DOHH2 (cell line): ENCODE measurements around the gene FARP2.
"Not testable (repeated sequence)": the region's sequence is repeated elsewhere in the genome, so short reads cannot be mapped to it uniquely, and the experiment has no call there.

Experiments
- H3F3A ChIP-seq: fragments of 200-600 bp; sonication (generic), shearing (Covaris generic); 2 replicates; pipeline ENCODE4 v1.6.0; 2016; ENCODE audit warnings: antibody characterized with exemption, mild to moderate bottlenecking; ENCODE audit not compliant: control insufficient read depth, insufficient read depth
- H3K27ac ChIP-seq: fragments of 200-600 bp; sonication (generic); 2 replicates; pipeline ENCODE4 v1.5.1; 2014; ENCODE audit warnings: low read depth, mild to moderate bottlenecking, low read length, moderate library complexity
- H3K27me3 ChIP-seq: fragments of 200-600 bp; sonication (generic); 2 replicates; pipeline ENCODE4 v1.6.1; 2014; ENCODE audit warnings: mild to moderate bottlenecking, low read length, mixed read lengths; ENCODE audit not compliant: control insufficient read depth
- H3K36me3 ChIP-seq: fragments of 200-600 bp; sonication (generic); 2 replicates; pipeline ENCODE4 v1.6.1; 2014; ENCODE audit warnings: mild to moderate bottlenecking, low read length, moderate library complexity, mixed read lengths; ENCODE audit not compliant: control insufficient read depth
- H3K4me1 ChIP-seq: fragments of 200-600 bp; sonication (generic); 2 replicates; pipeline ENCODE4 v1.6.1; 2014; ENCODE audit warnings: mild to moderate bottlenecking, low read length, mixed read lengths; ENCODE audit not compliant: control insufficient read depth
- H3K4me2 ChIP-seq: fragments of 200-600 bp; sonication (generic); 2 replicates; pipeline ENCODE4 v1.6.0; 2014; ENCODE audit warnings: mild to moderate bottlenecking, low read length, moderate library complexity
- H3K4me3 ChIP-seq: fragments of 200-600 bp; sonication (generic); 2 replicates; pipeline ENCODE4 v1.5.1; 2014; ENCODE audit warnings: mild to moderate bottlenecking, low read length, mixed read lengths
- H3K79me2 ChIP-seq: fragments of 200-600 bp; sonication (generic); 2 replicates; pipeline ENCODE4 v1.6.1; 2014; ENCODE audit warnings: mild to moderate bottlenecking, low read length, mixed read lengths; ENCODE audit not compliant: control insufficient read depth
- H3K9me2 ChIP-seq: fragments of 200-600 bp; sonication (generic); replicated peaks from 2 replicates; pipeline ENCODE4 v1.6.1; 2014; ENCODE audit warnings: mild to moderate bottlenecking, low read length, mixed read lengths; ENCODE audit not compliant: control insufficient read depth
- H3K9me3 ChIP-seq: fragments of 200-600 bp; sonication (generic); 2 replicates; pipeline ENCODE4 v1.6.1; 2014; ENCODE audit warnings: antibody characterized with exemption, low read length, mixed read lengths; ENCODE audit not compliant: control insufficient read depth, insufficient read depth
- H4K20me1 ChIP-seq: fragments of 200-600 bp; sonication (generic); 2 replicates; pipeline ENCODE4 v1.6.0; 2014; ENCODE audit warnings: low read depth, mild to moderate bottlenecking, antibody characterized with exemption, low read length, moderate library complexity; ENCODE audit not compliant: control insufficient read depth, insufficient read depth
- CTCF ChIP-seq: fragments of 200-600 bp; sonication (generic); IDR thresholded peaks from one replicate; pipeline ENCODE4 v1.5.1; 2014; ENCODE audit warnings: antibody characterized with exemption, mild to moderate bottlenecking, low read depth, low read length; ENCODE audit not compliant: poor library complexity, severe bottlenecking
- EZH2phosphoT487 ChIP-seq: fragments of 200-600 bp; sonication (generic); IDR thresholded peaks from 2 replicates; pipeline ENCODE4 v1.6.1; 2017; ENCODE audit warnings: borderline replicate concordance, mild to moderate bottlenecking, antibody characterized with exemption, low read length, moderate library complexity, mixed read lengths

The FARP2 gene

GRCh38 chr2:241417626-241418025, 61.5 kb downstream of the FARP2 start:
- Histone ChIP-seq H3K27me3 (no peaks in the 10 kb centered on the region), H3K9me3 (no peaks in the 10 kb centered on the region), H3K9me2 (no peaks in the 10 kb centered on the region), H3K27ac (no peak overlapping the region), H4K20me1 (no peaks in the 10 kb centered on the region), H3K4me1 (no peaks in the 10 kb centered on the region), H3F3A (no peaks in the 10 kb centered on the region), H3K36me3 (peaks cover 78% of the 10 kb centered on the region), H3K4me3 (no peak overlapping the region), H3K79me2 (no peaks in the 10 kb centered on the region), H3K4me2 (no peak overlapping the region)
- TF ChIP-seq EZH2phosphoT487 (no peak), CTCF (no peak)

- H3K9me2 ChIP-seq: no peaks in the 10 kb centered on the region
- no peak overlapping the region for H3K4me2 ChIP-seq
- TF ChIP-seq CTCF (no peak), EZH2phosphoT487 (no peak)
- H3K27me3 ChIP-seq: no peaks in the 10 kb centered on the region
- no peaks in the 10 kb centered on the region for H3F3A ChIP-seq
- no peaks in the 10 kb centered on the region for H3K4me1 ChIP-seq
- H3K27ac ChIP-seq: no peak overlapping the region
- no peaks in the 10 kb centered on the region for H3K9me3 ChIP-seq
- H4K20me1 ChIP-seq: no peaks in the 10 kb centered on the region
- H3K79me2 ChIP-seq: no peaks in the 10 kb centered on the region
- H3K36me3 ChIP-seq: peaks cover 46% of the 10 kb centered on the region
- H3K4me3 ChIP-seq: no peak overlapping the region
Measured at GRCh38 chr2:241421330-241421729, 65.2 kb downstream of the FARP2 start.

- not testable (repeated sequence) for H3K79me2 ChIP-seq, H3K4me2 ChIP-seq, H3F3A ChIP-seq, H3K9me3 ChIP-seq, H3K4me3 ChIP-seq, H3K27me3 ChIP-seq, H4K20me1 ChIP-seq, H3K9me2 ChIP-seq, H3K4me1 ChIP-seq, H3K27ac ChIP-seq
- peaks cover 46% of the 10 kb centered on the region for H3K36me3 ChIP-seq
Measured at GRCh38 chr2:241421942-241422341, 65.9 kb downstream of the FARP2 start.

- Histone ChIP-seq H3K79me2 (no peaks in the 10 kb centered on the region), H3K27ac (no peak overlapping the region), H3K9me2 (no peaks in the 10 kb centered on the region), H3K4me3 (no peak overlapping the region), H3K9me3 (no peaks in the 10 kb centered on the region), H3K27me3 (no peaks in the 10 kb centered on the region), H3K4me2 (no peak overlapping the region), H3F3A (no peaks in the 10 kb centered on the region), H3K36me3 (peaks cover 46% of the 10 kb centered on the region), H4K20me1 (no peaks in the 10 kb centered on the region), H3K4me1 (no peaks in the 10 kb centered on the region)
- TF ChIP-seq EZH2phosphoT487 (no peak), CTCF (no peak)
Measured at GRCh38 chr2:241422350-241422749, 66.3 kb downstream of the FARP2 start.

- not testable (repeated sequence) for H3K79me2 ChIP-seq, H3F3A ChIP-seq, H3K27me3 ChIP-seq, H3K9me3 ChIP-seq, H3K9me2 ChIP-seq, H3K4me2 ChIP-seq, H4K20me1 ChIP-seq, H3K4me1 ChIP-seq, H3K27ac ChIP-seq, H3K4me3 ChIP-seq
- peaks cover 36% of the 10 kb centered on the region for H3K36me3 ChIP-seq
Measured at GRCh38 chr2:241423489-241423888, 67.4 kb downstream of the FARP2 start.
